Kidney (tissue), 14 donors: Measurements from ENCODE around the gene FAM120A. TPM values are rescaled to one million over a fixed set of nuclear protein-coding genes. Genes with fewer than 3 reads are reported as not detected.

ENCODE experiments used
- DNase-seq, 5 donors: peaks; one replicate each; pipeline ENCODE4 v3.0.0-alpha.2; 2013 to 2020
- FAIRE-seq: peaks from 2 replicates; lab custom pipeline; 2012; peaks lifted over from hg19 to GRCh38; lab: Jason Lieb, UNC
- H3K27ac ChIP-seq, 2 donors: one replicate each; pipeline ENCODE4 v1.7.0; 2013; ENCODE audit warnings: low read depth in 2 of 2, low read length in 2 of 2, inconsistent platforms in 1 of 2
- H3K27me3 ChIP-seq: one replicate; pipeline ENCODE4 v1.7.1; 2013; ENCODE audit warnings: low read length, inconsistent platforms; ENCODE audit not compliant: control insufficient read depth, insufficient read depth
- H3K36me3 ChIP-seq, 3 donors: one replicate each; pipeline versions ENCODE4 v1.7.0 to v1.7.1; 2013; ENCODE audit warnings: low read length in 3 of 3, control low read depth in 1 of 3, inconsistent platforms in 1 of 3; ENCODE audit not compliant: insufficient read depth in 3 of 3, control insufficient read depth in 2 of 3
- H3K4me1 ChIP-seq, 3 donors: one replicate each; pipeline versions ENCODE4 v1.7.0 to v1.7.1; 2013; ENCODE audit warnings: low read length in 3 of 3, inconsistent platforms in 1 of 3, low read depth in 1 of 3; ENCODE audit not compliant: control insufficient read depth in 2 of 3, insufficient read depth in 2 of 3
- H3K4me3 ChIP-seq, 3 donors: one replicate each; pipeline versions ENCODE4 v1.7.0 to v1.8.1; 2013; ENCODE audit warnings: low read length in 3 of 3, control low read depth in 1 of 3, inconsistent platforms in 1 of 3
- H3K9ac ChIP-seq, 3 donors: one replicate each; pipeline versions ENCODE4 v1.7.0 to v1.7.1; 2013; ENCODE audit warnings: low read length in 3 of 3, control low read depth in 1 of 3, inconsistent platforms in 1 of 3
- H3K9me3 ChIP-seq, 3 donors: one replicate each; pipeline versions ENCODE4 v1.7.0 to v1.7.1; 2013; ENCODE audit warnings: low read length in 3 of 3, control low read depth in 1 of 3, inconsistent platforms in 1 of 3; ENCODE audit not compliant: control insufficient read depth in 2 of 3, insufficient read depth in 1 of 3
- intact Hi-C: fragments of 100-400 bp; cut with DNase I; formaldehyde crosslinking; loops from one replicate; pipeline ENCODE4 v1.11.1; 2022
- polyA plus RNA-seq: library from polyadenylated mRNA; stranded (reverse); fragments of 350-450 nt; fragmentation: Illumina TruSeq; extraction: RNeasy Lipid Tissue Mini Kit (QIAGEN cat#74804); gene quantifications from one replicate; pipeline ENCODE4 v1.2.3, GENCODE V29; 2014; ENCODE audit warnings: low read depth, low replicate concordance; ENCODE audit not compliant: insufficient read depth
- total RNA-seq: library from RNA; stranded (reverse); fragmentation: NEBNext Ultra II Directional; extraction: Animal tissue kit (Norgen Biotek cat#: 25700); gene quantifications from one replicate; pipeline ENCODE4 v1.2.1, GENCODE V29; 2021
- TF ChIP-seq, protein P1 (sequence below): IDR thresholded peaks from 3 replicates; pipeline ENCODE4 v1.5.1; 2012; ENCODE audit warnings: mild to moderate bottlenecking, moderate library complexity, borderline replicate concordance; ENCODE audit not compliant: insufficient read depth; ENCODE audit errors: extremely low read depth
- donor health status: control.
- donor health status: control.
- donor health status: control.
- donor health status: control.
- donor health status: control.
- donor health status: DM: yes; HTN: yes; CAD: no.
- donor health status: Normal renal cell carcinoma (clear cell type).

The FAM120A gene
- total and polyA plus RNA-seq, 2 donors from 2014 or later, result 43.7 to 127 TPM

- TF ChIP-seq, protein P1, sequence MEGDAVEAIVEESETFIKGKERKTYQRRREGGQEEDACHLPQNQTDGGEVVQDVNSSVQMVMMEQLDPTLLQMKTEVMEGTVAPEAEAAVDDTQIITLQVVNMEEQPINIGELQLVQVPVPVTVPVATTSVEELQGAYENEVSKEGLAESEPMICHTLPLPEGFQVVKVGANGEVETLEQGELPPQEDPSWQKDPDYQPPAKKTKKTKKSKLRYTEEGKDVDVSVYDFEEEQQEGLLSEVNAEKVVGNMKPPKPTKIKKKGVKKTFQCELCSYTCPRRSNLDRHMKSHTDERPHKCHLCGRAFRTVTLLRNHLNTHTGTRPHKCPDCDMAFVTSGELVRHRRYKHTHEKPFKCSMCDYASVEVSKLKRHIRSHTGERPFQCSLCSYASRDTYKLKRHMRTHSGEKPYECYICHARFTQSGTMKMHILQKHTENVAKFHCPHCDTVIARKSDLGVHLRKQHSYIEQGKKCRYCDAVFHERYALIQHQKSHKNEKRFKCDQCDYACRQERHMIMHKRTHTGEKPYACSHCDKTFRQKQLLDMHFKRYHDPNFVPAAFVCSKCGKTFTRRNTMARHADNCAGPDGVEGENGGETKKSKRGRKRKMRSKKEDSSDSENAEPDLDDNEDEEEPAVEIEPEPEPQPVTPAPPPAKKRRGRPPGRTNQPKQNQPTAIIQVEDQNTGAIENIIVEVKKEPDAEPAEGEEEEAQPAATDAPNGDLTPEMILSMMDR, result no peak
- no peak overlapping the region for H3K4me3 ChIP-seq
- H3K4me1 ChIP-seq, result peaks cover 0 to 10% (median 5%) of the 10 kb centered on the region in 3 donors
- no peak overlapping the region for H3K27ac ChIP-seq
- no peaks in the 10 kb centered on the region for H3K9me3 ChIP-seq
- H3K9ac ChIP-seq, result no peak overlapping the region
- DNase-seq (peak in 1 of 5 donors; percentile 40), FAIRE-seq (no peak)
- peaks cover 0 to 2% (median 0%) of the 10 kb centered on the region in 3 donors for H3K36me3 ChIP-seq
- intact Hi-C loops, result no loop called here
- H3K27me3 ChIP-seq, result no peaks in the 10 kb centered on the region
Observed at GRCh38 chr9:93595861-93596365, 144.4 kb downstream of the FAM120A start.

GRCh38 chr9:93596399-93596798, 144.9 kb downstream of the FAM120A start:
- Histone ChIP-seq H3K9me3 (no peaks in the 10 kb centered on the region), H3K9ac (no peak overlapping the region), H3K27me3 (no peaks in the 10 kb centered on the region), H3K27ac (no peak overlapping the region), H3K4me3 (no peak overlapping the region), H3K4me1 (peaks cover 0 to 10% (median 5%) of the 10 kb centered on the region in 3 donors), H3K36me3 (peaks cover 0 to 2% (median 0%) of the 10 kb centered on the region in 3 donors)
- TF ChIP-seq, protein P1, result no peak
- intact Hi-C loops, result no loop called here
- DNase-seq (peak in 1 of 5 donors; percentile 26), FAIRE-seq (no peak)

- Histone ChIP-seq H3K4me3 (no peak overlapping the region), H3K36me3 (peaks cover 0 to 2% (median 0%) of the 10 kb centered on the region in 3 donors), H3K9ac (no peak overlapping the region), H3K27ac (no peak overlapping the region), H3K9me3 (no peaks in the 10 kb centered on the region), H3K4me1 (peaks cover 0 to 10% (median 5%) of the 10 kb centered on the region in 3 donors), H3K27me3 (no peaks in the 10 kb centered on the region)
- TF ChIP-seq, protein P1, result no peak
- DNase-seq, result peak in 2 of 5 donors; percentile 24 to 59
- no peak for FAIRE-seq
- intact Hi-C loops, result no loop called here
Observed at GRCh38 chr9:93597142-93597706, 145.7 kb downstream of the FAM120A start.
